HL-60 (cell line): ENCODE data around the gene ZNF579.
"Not testable (repeated sequence)": the region's sequence is repeated elsewhere in the genome, so short reads cannot be mapped to it uniquely, and the experiment has no call there.

Experiments used
- DNase-seq, 2 experiments: peaks; one replicate each; pipeline ENCODE4 v3.0.0-alpha.2; 2010 to 2020; ENCODE audit warnings: low read depth in 1 of 2, low spot score in 1 of 2
- H3K27ac ChIP-seq: fragments of 250-450 bp; sonication (Bioruptor Pico); replicated peaks from 2 replicates; pipeline ENCODE4 v1.5.1; 2020; ENCODE audit warnings: mild to moderate bottlenecking, moderate library complexity
- H3K27me3 ChIP-seq: fragments of 250-450 bp; sonication (Bioruptor Pico); 2 replicates; pipeline ENCODE4 v1.5.1; 2021; ENCODE audit warnings: mild to moderate bottlenecking, moderate library complexity; ENCODE audit not compliant: insufficient read depth, poor library complexity, severe bottlenecking
- H3K4me3 ChIP-seq: replicated peaks from 2 replicates; pipeline ENCODE4 v1.5.1; 2011; ENCODE audit warnings: mild to moderate bottlenecking, control low read depth, low read length; ENCODE audit not compliant: insufficient read depth
- GABPA ChIP-seq: IDR thresholded peaks from 2 replicates; pipeline ENCODE4 v1.6.1; 2012; ENCODE audit warnings: low read depth
- POLR2AphosphoS5 ChIP-seq: IDR thresholded peaks from 2 replicates; pipeline ENCODE4 v1.6.1; 2012; ENCODE audit warnings: low read depth
- SPI1 ChIP-seq: IDR thresholded peaks from 2 replicates; pipeline ENCODE4 v1.6.1; 2012; ENCODE audit warnings: low read depth, mild to moderate bottlenecking, borderline replicate concordance
- TF ChIP-seq, protein P1 (sequence below): IDR thresholded peaks from one replicate; pipeline ENCODE4 v1.5.1; 2011; ENCODE audit warnings: low read length, control low read depth, inconsistent platforms; ENCODE audit not compliant: insufficient read depth
- TF ChIP-seq, protein P2 (sequence below): IDR thresholded peaks from 2 replicates; pipeline ENCODE4 v1.6.1; 2012; ENCODE audit warnings: low read depth; ENCODE audit not compliant: insufficient replicate concordance

ZNF579 gene

DNA sequence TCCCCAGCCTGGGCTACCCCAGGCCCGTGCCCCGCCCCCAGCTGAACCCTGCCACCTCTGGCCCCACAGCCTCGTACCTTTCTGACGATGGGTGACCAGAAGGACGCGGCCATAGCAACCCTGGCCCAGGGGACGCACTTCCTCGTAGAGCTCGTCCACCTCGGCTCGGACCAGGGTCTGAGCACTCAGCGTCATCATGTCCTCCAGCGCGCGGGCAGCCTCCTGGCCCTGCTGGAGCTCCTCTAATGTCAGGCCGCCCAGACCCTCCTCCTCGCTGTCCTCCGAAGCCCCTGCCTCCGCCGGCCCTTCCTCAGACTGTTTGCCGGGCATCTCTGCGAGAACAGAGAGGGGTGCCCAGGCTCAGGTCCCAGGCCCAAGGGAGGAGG, 44.7 kb downstream of the ZNF579 start:
- no peak for DNase-seq
- Histone ChIP-seq H3K27me3 (no peaks in the 10 kb centered on the region), H3K4me3 (no peak overlapping the region), H3K27ac (no peak overlapping the region)
- TF ChIP-seq GABPA: no peak
- TF ChIP-seq POLR2AphosphoS5: no peak
- no peak for TF ChIP-seq SPI1
- TF ChIP-seq, protein P1, sequence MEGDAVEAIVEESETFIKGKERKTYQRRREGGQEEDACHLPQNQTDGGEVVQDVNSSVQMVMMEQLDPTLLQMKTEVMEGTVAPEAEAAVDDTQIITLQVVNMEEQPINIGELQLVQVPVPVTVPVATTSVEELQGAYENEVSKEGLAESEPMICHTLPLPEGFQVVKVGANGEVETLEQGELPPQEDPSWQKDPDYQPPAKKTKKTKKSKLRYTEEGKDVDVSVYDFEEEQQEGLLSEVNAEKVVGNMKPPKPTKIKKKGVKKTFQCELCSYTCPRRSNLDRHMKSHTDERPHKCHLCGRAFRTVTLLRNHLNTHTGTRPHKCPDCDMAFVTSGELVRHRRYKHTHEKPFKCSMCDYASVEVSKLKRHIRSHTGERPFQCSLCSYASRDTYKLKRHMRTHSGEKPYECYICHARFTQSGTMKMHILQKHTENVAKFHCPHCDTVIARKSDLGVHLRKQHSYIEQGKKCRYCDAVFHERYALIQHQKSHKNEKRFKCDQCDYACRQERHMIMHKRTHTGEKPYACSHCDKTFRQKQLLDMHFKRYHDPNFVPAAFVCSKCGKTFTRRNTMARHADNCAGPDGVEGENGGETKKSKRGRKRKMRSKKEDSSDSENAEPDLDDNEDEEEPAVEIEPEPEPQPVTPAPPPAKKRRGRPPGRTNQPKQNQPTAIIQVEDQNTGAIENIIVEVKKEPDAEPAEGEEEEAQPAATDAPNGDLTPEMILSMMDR: no peak
- TF ChIP-seq, protein P2, sequence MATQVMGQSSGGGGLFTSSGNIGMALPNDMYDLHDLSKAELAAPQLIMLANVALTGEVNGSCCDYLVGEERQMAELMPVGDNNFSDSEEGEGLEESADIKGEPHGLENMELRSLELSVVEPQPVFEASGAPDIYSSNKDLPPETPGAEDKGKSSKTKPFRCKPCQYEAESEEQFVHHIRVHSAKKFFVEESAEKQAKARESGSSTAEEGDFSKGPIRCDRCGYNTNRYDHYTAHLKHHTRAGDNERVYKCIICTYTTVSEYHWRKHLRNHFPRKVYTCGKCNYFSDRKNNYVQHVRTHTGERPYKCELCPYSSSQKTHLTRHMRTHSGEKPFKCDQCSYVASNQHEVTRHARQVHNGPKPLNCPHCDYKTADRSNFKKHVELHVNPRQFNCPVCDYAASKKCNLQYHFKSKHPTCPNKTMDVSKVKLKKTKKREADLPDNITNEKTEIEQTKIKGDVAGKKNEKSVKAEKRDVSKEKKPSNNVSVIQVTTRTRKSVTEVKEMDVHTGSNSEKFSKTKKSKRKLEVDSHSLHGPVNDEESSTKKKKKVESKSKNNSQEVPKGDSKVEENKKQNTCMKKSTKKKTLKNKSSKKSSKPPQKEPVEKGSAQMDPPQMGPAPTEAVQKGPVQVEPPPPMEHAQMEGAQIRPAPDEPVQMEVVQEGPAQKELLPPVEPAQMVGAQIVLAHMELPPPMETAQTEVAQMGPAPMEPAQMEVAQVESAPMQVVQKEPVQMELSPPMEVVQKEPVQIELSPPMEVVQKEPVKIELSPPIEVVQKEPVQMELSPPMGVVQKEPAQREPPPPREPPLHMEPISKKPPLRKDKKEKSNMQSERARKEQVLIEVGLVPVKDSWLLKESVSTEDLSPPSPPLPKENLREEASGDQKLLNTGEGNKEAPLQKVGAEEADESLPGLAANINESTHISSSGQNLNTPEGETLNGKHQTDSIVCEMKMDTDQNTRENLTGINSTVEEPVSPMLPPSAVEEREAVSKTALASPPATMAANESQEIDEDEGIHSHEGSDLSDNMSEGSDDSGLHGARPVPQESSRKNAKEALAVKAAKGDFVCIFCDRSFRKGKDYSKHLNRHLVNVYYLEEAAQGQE: no peak

DNA sequence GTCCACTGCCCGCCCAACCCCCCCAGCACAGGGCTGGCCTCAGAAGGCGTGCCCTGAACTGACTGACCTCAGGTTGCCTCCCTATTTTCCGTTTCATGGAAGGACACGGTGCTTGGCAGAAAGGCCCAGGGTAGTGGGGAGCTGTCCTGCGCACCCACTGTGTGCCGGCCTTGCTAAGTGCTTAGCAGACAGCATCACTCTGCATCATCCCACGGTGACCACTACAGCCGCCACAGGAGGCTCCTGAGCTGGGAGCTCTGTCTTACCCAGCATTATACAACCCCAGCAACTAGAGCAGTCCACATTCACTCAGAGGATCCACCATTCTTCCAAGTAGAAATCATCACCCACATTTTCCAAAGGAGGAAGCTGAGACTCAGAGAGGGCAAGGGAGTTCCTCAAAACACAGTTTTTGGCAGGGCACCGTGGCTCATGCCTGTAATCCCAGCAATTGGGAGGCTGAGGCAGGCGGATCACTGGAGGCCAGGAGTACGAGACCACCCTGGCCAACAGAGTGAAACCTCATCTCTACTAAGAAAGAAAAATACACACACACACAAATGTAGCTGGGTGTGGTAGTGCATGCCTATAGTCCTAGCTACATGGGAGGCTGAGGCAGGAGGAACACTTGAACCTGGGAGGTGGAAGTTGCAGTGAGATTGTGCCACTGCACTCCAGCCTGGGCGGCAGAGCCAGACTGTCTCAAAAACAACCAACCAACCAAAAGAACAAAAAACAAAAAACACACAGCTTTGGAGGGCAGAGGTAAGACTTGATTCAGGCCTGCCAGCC, 45.3 kb downstream of the ZNF579 start:
- TF ChIP-seq SPI1: peak; percentile 25; the same call in 1 of the 2 replicates
- TF ChIP-seq, protein P2: no peak
- no peak for TF ChIP-seq GABPA
- DNase-seq: peak in 1 of 2 experiments; percentile 5
- no peaks in the 10 kb centered on the region for H3K27me3 ChIP-seq
- H3K4me3 ChIP-seq: no peak overlapping the region
- no peak overlapping the region for H3K27ac ChIP-seq

DNA sequence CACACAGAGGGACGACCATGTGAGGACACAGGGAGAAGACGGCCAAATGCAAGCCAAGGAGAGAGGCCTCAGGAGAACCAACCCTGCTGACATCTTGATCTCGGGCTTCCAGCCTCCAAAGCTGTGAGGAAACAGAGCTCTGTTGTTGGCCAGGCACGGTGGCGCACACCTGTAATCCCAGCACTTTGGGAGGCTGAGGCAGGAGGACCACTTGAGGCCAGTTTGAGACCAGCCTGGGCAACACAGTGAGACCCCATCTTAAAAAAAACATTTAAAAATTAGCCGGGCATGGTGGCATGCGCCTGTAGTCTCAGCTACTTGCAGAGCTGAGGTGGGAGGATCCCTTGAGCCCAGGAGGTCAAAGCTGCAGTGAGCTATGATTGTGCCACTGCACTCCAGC, 46.4 kb downstream of the ZNF579 start:
- not testable (repeated sequence) for H3K27me3 ChIP-seq, DNase-seq, H3K4me3 ChIP-seq, H3K27ac ChIP-seq

DNA sequence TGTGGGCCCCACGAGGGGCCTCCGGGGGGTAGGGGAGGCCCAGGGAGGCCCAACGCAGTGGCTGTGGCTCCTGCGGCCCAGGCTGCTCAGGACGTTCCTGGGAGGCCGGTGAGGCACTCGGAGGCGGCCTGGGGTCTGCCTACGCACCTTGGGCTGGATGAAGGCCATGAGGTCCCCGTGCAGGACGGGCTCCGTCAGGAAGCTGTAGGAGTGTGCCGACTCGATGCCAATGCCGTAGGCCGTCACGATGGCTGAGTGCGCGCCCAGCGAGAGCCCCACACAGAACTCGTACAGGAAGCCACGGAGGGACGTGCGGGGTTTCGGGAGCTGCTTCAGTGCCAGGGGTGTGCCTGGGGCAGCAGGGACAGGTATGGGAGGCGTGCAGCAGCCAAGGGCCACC, 49.7 kb downstream of the ZNF579 start:
- H3K27ac ChIP-seq: no peak overlapping the region
- no peak for DNase-seq
- no peak for TF ChIP-seq GABPA
- no peak for TF ChIP-seq POLR2AphosphoS5
- TF ChIP-seq, protein P2: no peak
- TF ChIP-seq, protein P1: no peak
- no peak for TF ChIP-seq SPI1
- H3K27me3 ChIP-seq: no peaks in the 10 kb centered on the region
- H3K4me3 ChIP-seq: no peak overlapping the region
